Loucy (cell line): ENCODE data around the gene TRIM13.
"Not testable (repeated sequence)": the region's sequence is repeated elsewhere in the genome, so short reads cannot be mapped to it uniquely, and the experiment has no call there.

Source experiments
- H2AFZ ChIP-seq: fragments of 200-600 bp; sonication (generic); 2 replicates; pipeline ENCODE4 v1.6.0; 2016; ENCODE audit warnings: antibody characterized with exemption, mild to moderate bottlenecking, low read length, moderate library complexity
- H3F3A ChIP-seq: fragments of 200-600 bp; 2 replicates; pipeline ENCODE4 v1.6.0; 2016; ENCODE audit warnings: antibody characterized with exemption, low read depth, mild to moderate bottlenecking
- H3K27me3 ChIP-seq: fragments of 200-600 bp; sonication (generic); 2 replicates; pipeline ENCODE4 v1.6.1; 2014; ENCODE audit warnings: low read length, mild to moderate bottlenecking; ENCODE audit not compliant: insufficient read depth, poor library complexity, severe bottlenecking
- H3K36me3 ChIP-seq: fragments of 200-600 bp; sonication (generic); 2 replicates; pipeline ENCODE4 v1.6.1; 2016; ENCODE audit warnings: low read length; ENCODE audit not compliant: insufficient read depth
- H3K4me1 ChIP-seq: fragments of 200-600 bp; sonication (generic); 2 replicates; pipeline ENCODE4 v1.5.1; 2014; ENCODE audit warnings: low read length, mild to moderate bottlenecking; ENCODE audit not compliant: insufficient read depth, poor library complexity, severe bottlenecking
- H3K4me2 ChIP-seq: fragments of 200-600 bp; sonication (generic); 2 replicates; pipeline ENCODE4 v1.6.0; 2014; ENCODE audit warnings: antibody characterized with exemption, low read length, low read depth, mild to moderate bottlenecking; ENCODE audit not compliant: poor library complexity, severe bottlenecking
- H3K4me3 ChIP-seq: fragments of 200-600 bp; sonication (generic); 2 replicates; pipeline ENCODE4 v1.5.1; 2014; ENCODE audit warnings: low read length, mild to moderate bottlenecking, mixed read lengths; ENCODE audit not compliant: poor library complexity, severe bottlenecking
- H3K79me2 ChIP-seq: fragments of 200-600 bp; sonication (generic); 2 replicates; pipeline ENCODE4 v1.6.1; 2014; ENCODE audit warnings: low read length; ENCODE audit not compliant: insufficient read depth
- H3K9ac ChIP-seq: fragments of 200-600 bp; sonication (generic); 2 replicates; pipeline ENCODE4 v1.6.0; 2014; ENCODE audit warnings: mild to moderate bottlenecking, low read depth, low read length, moderate library complexity; ENCODE audit not compliant: poor library complexity, severe bottlenecking
- H3K9me2 ChIP-seq: fragments of 200-600 bp; sonication (generic); replicated peaks from 2 replicates; pipeline ENCODE4 v1.6.1; 2016; ENCODE audit warnings: low read depth, low read length, mixed read lengths
- H3K9me3 ChIP-seq: fragments of 200-600 bp; sonication (generic); 2 replicates; pipeline ENCODE4 v1.6.1; 2014; ENCODE audit warnings: mild to moderate bottlenecking, antibody characterized with exemption, low read length, low read depth; ENCODE audit not compliant: insufficient read depth
- H4K20me1 ChIP-seq: fragments of 200-600 bp; sonication (generic); 2 replicates; pipeline ENCODE4 v1.6.0; 2014; ENCODE audit warnings: antibody characterized with exemption, low read length, mild to moderate bottlenecking; ENCODE audit not compliant: insufficient read depth, poor library complexity, severe bottlenecking
- CTCF ChIP-seq: fragments of 200-600 bp; sonication (generic); conservative IDR thresholded peaks from 2 replicates; pipeline ENCODE4 v1.5.1; 2014; ENCODE audit warnings: mild to moderate bottlenecking, antibody characterized with exemption, low read length
- EZH2phosphoT487 ChIP-seq: fragments of 200-600 bp; IDR thresholded peaks from 2 replicates; pipeline ENCODE4 v1.6.1; 2018; ENCODE audit warnings: antibody characterized with exemption, mild to moderate bottlenecking, moderate library complexity, borderline replicate concordance

TRIM13 gene

GRCh38 chr13:49996951-49997895 is at the start of gene TRIM13:
Gene TRIM13, plus strand, starts transcription at chr13:49997042. Its CDS starts 14,899 bp downstream, at chr13:50011941.
- Histone ChIP-seq H3K4me1 (peaks cover 50% of the 10 kb centered on the region), H3F3A (no peaks in the 10 kb centered on the region), H3K4me2 (peak within 1 kb of the TSS; percentile 92), H3K4me3 (peak within 1 kb of the TSS; percentile 86), H3K36me3 (peaks cover 3% of the 10 kb centered on the region; the same call in 1 of the 2 replicates), H4K20me1 (peaks cover 45% of the 10 kb centered on the region), H2AFZ (peak within 1 kb of the TSS; percentile 89), H3K9me2 (no peaks in the 10 kb centered on the region), H3K27me3 (no peaks in the 10 kb centered on the region), H3K9ac (peak within 1 kb of the TSS; percentile 99), H3K9me3 (no peaks in the 10 kb centered on the region), H3K79me2 (peaks cover 55% of the 10 kb centered on the region)
- TF ChIP-seq EZH2phosphoT487 (no peak), CTCF (peak; percentile 92)

- not testable (repeated sequence) for H3K9ac ChIP-seq, H2AFZ ChIP-seq, H3F3A ChIP-seq, H3K27me3 ChIP-seq, H3K4me1 ChIP-seq, H3K79me2 ChIP-seq, H3K9me3 ChIP-seq, H3K36me3 ChIP-seq, H4K20me1 ChIP-seq, H3K9me2 ChIP-seq, H3K4me2 ChIP-seq, H3K4me3 ChIP-seq
These were observed 48.0 kb upstream of the TRIM13 start for GRCh38 chr13:49948777-49949270.

GRCh38 chr13:49951754-49952535 is 44.9 kb upstream of the TRIM13 start:
- TF ChIP-seq CTCF = no peak
- Histone ChIP-seq H3K36me3 (no peaks in the 10 kb centered on the region), H3K4me2 (no peak overlapping the region), H3K9ac (no peak overlapping the region), H4K20me1 (no peaks in the 10 kb centered on the region), H3K9me2 (no peaks in the 10 kb centered on the region), H3F3A (no peaks in the 10 kb centered on the region), H3K9me3 (no peaks in the 10 kb centered on the region), H3K27me3 (no peaks in the 10 kb centered on the region), H2AFZ (no peak overlapping the region), H3K79me2 (no peaks in the 10 kb centered on the region), H3K4me1 (no peaks in the 10 kb centered on the region), H3K4me3 (no peak overlapping the region)
